ENCODE data around the gene LTBP1. TPM values are rescaled to one million over a fixed set of nuclear protein-coding genes. Genes with fewer than 3 reads are reported as not detected.

LTBP1 gene
- total and polyA plus RNA-seq, 2 of the 13 experiments (the other 11 are each of a cell fraction or from before 2014, with no cell fraction given), result 0.12 to 0.22 TPM

DNA sequence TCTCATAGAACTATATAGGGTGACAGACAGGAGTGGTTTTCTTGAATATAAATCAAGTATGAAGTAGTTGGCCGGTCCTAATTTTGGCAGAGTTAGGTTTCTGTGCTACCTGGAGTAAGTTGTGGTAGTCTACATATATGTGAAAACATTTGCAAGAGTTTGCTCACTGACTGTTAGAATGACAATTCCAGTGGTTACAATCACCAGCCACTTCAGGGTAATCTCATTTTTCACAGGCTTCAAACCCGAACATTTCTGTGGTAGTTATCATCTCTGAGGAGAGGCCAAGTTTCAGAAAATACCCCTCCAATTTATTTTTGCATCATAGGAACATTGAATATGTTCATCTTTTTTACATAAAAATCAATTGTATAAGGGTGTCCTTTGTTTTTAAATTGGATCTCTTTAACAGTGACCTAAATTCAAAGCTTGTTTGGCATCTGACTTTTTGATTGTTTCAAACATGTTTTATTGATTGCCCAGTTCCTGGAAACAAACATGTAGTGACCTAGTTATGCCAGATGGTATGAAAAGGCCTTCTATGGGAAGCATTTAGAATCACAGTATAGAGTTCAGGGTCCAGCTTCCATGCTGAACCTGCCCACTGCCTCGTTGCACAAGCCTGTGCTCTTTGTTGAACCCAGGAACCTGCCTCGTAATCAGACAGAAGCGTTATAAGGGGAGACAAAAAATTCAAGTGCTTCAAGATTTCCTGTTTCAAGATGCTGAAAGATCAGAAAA lies 250.6 kb downstream of the LTBP1 start (continued):
- TF ChIP-seq TCF7 (IDR thresholded peaks at IDR 0.05; ENCODE audit: low read depth), result peak; percentile 21; the same call in 1 of the 2 replicates
- no peak for TF ChIP-seq ARNT2 (CRISPR knock-in tag; IDR thresholded peaks at IDR 0.05; ENCODE audit: low read depth)
- TF ChIP-seq THAP11 (CRISPR knock-in tag; IDR thresholded peaks at IDR 0.05), result peak; percentile 43; the same call in 1 of the 2 replicates
- TF ChIP-seq, protein P1, sequence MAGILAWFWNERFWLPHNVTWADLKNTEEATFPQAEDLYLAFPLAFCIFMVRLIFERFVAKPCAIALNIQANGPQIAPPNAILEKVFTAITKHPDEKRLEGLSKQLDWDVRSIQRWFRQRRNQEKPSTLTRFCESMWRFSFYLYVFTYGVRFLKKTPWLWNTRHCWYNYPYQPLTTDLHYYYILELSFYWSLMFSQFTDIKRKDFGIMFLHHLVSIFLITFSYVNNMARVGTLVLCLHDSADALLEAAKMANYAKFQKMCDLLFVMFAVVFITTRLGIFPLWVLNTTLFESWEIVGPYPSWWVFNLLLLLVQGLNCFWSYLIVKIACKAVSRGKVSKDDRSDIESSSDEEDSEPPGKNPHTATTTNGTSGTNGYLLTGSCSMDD (CRISPR knock-in tag; IDR thresholded peaks at IDR 0.05), result no peak
- TF ChIP-seq, protein P2, sequence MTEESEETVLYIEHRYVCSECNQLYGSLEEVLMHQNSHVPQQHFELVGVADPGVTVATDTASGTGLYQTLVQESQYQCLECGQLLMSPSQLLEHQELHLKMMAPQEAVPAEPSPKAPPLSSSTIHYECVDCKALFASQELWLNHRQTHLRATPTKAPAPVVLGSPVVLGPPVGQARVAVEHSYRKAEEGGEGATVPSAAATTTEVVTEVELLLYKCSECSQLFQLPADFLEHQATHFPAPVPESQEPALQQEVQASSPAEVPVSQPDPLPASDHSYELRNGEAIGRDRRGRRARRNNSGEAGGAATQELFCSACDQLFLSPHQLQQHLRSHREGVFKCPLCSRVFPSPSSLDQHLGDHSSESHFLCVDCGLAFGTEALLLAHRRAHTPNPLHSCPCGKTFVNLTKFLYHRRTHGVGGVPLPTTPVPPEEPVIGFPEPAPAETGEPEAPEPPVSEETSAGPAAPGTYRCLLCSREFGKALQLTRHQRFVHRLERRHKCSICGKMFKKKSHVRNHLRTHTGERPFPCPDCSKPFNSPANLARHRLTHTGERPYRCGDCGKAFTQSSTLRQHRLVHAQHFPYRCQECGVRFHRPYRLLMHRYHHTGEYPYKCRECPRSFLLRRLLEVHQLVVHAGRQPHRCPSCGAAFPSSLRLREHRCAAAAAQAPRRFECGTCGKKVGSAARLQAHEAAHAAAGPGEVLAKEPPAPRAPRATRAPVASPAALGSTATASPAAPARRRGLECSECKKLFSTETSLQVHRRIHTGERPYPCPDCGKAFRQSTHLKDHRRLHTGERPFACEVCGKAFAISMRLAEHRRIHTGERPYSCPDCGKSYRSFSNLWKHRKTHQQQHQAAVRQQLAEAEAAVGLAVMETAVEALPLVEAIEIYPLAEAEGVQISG (CRISPR knock-in tag; IDR thresholded peaks at IDR 0.05), result 0 out of 2 replicates have a peak, but pooled peaks have one; percentile 29
- no peak for TF ChIP-seq ZNF446 (CRISPR knock-in tag; IDR thresholded peaks at IDR 0.05)
- no peak for TF ChIP-seq TEAD2 (CRISPR knock-in tag; IDR thresholded peaks at IDR 0.05)
- TF ChIP-seq, protein P3, sequence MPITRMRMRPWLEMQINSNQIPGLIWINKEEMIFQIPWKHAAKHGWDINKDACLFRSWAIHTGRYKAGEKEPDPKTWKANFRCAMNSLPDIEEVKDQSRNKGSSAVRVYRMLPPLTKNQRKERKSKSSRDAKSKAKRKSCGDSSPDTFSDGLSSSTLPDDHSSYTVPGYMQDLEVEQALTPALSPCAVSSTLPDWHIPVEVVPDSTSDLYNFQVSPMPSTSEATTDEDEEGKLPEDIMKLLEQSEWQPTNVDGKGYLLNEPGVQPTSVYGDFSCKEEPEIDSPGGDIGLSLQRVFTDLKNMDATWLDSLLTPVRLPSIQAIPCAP (CRISPR knock-in tag; IDR thresholded peaks at IDR 0.05; ENCODE audit: low read depth), result no peak
- TF ChIP-seq PTBP1 (IDR thresholded peaks at IDR 0.05; ENCODE audit: low read depth, low read length, poor library complexity, severe bottlenecking), result no peak
- TF ChIP-seq, protein P4, sequence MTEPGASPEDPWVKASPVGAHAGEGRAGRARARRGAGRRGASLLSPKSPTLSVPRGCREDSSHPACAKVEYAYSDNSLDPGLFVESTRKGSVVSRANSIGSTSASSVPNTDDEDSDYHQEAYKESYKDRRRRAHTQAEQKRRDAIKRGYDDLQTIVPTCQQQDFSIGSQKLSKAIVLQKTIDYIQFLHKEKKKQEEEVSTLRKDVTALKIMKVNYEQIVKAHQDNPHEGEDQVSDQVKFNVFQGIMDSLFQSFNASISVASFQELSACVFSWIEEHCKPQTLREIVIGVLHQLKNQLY (CRISPR knock-in tag; IDR thresholded peaks at IDR 0.05), result peak; percentile 45; the same call in 1 of the 2 replicates
- TF ChIP-seq ZSCAN22 (CRISPR knock-in tag; IDR thresholded peaks at IDR 0.05), result no peak
- TF ChIP-seq SPEN (CRISPR knock-in tag; IDR thresholded peaks at IDR 0.05; ENCODE audit: low read depth), result peak; percentile 28; the same call in 1 of the 2 replicates
- TF ChIP-seq ZNF746 (CRISPR knock-in tag; IDR thresholded peaks at IDR 0.05), result no peak
- TF ChIP-seq ZNF530 (CRISPR knock-in tag; IDR thresholded peaks at IDR 0.05; ENCODE audit: low read depth), result no peak
- TF ChIP-seq RARA (CRISPR knock-in tag; IDR thresholded peaks at IDR 0.05), result peak; percentile 84
- TF ChIP-seq PAWR (CRISPR knock-in tag; IDR thresholded peaks at IDR 0.05; ENCODE audit: borderline replicate concordance), result no peak
- TF ChIP-seq NCOA2 (CRISPR knock-in tag; IDR thresholded peaks at IDR 0.05), result peak; percentile 84
- TF ChIP-seq, protein P5, sequence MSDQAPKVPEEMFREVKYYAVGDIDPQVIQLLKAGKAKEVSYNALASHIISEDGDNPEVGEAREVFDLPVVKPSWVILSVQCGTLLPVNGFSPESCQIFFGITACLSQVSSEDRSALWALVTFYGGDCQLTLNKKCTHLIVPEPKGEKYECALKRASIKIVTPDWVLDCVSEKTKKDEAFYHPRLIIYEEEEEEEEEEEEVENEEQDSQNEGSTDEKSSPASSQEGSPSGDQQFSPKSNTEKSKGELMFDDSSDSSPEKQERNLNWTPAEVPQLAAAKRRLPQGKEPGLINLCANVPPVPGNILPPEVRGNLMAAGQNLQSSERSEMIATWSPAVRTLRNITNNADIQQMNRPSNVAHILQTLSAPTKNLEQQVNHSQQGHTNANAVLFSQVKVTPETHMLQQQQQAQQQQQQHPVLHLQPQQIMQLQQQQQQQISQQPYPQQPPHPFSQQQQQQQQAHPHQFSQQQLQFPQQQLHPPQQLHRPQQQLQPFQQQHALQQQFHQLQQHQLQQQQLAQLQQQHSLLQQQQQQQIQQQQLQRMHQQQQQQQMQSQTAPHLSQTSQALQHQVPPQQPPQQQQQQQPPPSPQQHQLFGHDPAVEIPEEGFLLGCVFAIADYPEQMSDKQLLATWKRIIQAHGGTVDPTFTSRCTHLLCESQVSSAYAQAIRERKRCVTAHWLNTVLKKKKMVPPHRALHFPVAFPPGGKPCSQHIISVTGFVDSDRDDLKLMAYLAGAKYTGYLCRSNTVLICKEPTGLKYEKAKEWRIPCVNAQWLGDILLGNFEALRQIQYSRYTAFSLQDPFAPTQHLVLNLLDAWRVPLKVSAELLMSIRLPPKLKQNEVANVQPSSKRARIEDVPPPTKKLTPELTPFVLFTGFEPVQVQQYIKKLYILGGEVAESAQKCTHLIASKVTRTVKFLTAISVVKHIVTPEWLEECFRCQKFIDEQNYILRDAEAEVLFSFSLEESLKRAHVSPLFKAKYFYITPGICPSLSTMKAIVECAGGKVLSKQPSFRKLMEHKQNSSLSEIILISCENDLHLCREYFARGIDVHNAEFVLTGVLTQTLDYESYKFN (CRISPR knock-in tag; conservative IDR thresholded peaks at IDR 0.05), result peak; percentile 89

Measured in HepG2 (cell line).